Islet of Langerhans (tissue), 1 donor: ENCODE measurements around the gene TUBD1.
A peak's percentile ranks its signal among the peaks of the same experiment; 100 is the strongest.
"Not testable (repeated sequence)": the region's sequence is repeated elsewhere in the genome, so short reads cannot be mapped to it uniquely, and the experiment has no call there.

Source experiments
- FAIRE-seq: peaks from one replicate; lab custom pipeline; 2011; peaks lifted over from hg19 to GRCh38; lab: Jason Lieb, UNC

Gene TUBD1

DNA sequence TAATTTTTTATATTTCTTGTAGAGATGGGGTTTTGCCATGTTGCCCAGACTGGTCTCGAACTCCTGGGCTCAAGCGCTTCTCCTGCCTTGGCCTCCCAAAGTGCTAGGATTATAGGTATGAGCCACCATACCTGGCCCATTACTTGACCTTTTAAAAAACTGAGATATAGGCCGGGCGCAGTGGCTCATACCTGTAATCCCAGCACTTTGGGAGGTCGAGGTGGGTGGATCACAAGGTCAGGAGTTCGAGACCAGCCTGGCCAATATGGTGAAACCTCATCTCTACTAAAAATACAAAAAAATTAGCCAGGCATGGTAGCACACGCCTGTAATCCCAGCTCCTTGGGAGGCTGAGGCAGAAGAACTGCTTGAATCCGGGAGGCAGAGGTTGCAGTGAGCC is 19.3 kb downstream of the TUBD1 start:
- FAIRE-seq = not testable (repeated sequence)

DNA sequence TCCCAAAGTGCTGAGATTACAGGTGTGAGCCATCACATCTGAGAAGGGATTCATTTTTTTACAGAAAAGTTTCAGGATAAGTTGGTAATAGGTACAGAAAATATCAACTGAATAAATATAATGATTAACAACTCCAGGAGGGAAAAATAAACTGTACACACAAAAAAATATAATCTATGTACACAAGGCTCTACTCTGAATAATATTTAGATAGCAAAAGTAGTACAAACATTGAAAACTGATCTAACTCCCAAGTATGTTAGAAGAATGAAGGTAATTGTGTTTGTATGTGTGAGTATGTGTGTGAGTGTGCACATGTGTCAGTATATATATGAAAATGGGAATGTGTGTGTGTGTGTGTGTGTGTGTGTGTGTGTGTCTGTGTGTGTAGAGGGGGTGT is 20.4 kb downstream of the TUBD1 start:
- FAIRE-seq = no peak

DNA sequence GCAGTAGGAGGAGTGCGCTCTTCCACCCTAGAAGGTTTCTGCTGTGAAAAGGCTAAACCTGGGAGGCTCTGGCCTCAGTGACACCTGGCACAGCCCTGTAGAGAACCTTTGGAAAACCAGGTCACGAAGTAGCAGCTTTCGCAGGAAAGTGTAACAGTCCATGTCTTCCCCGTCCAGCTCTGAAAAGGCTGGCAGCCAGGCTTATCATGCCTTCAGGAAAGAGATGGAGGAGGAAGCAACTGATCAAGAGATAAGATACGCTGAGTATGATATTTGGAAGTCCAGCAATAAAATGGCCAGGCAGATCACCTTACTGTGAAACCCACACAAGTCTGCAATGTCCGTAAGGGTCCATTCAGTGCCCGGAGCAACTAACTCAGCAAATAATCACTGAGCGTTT is 22.3 kb downstream of the TUBD1 start:
- FAIRE-seq = no peak

DNA sequence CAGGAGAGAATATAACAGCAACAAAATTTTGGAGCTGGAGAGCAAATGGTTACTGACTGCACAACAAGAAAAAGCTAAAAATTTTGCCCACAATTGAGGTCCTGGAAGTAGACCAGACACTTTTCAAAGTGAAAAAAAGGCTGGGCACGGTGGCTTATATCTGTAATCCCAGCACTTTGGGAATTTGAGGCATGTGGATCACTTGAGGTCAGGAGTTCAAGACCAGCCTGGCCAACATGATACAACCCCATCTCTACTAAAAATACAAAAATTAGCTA is 22.9 kb downstream of the TUBD1 start:
- no peak for FAIRE-seq

DNA sequence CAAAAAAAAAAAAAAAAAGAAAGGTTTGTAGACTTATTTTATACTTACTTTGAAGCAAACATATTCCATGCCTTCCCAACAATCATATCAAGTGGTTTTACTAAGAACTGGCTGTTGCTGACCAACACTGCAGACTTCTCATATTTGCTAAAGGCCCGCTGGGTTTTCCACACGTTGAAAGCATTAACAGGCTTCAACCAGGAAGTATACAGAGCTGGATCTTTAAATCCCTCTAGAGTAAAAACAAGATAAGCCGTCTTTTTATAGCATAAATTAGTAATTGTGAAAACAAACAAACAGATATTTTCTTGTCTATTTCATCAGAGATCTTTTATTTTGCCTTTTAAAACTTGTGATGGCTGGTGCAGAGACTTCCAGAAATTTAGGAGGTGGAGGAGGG is 29.1 kb downstream of the TUBD1 start:
- no peak for FAIRE-seq

DNA sequence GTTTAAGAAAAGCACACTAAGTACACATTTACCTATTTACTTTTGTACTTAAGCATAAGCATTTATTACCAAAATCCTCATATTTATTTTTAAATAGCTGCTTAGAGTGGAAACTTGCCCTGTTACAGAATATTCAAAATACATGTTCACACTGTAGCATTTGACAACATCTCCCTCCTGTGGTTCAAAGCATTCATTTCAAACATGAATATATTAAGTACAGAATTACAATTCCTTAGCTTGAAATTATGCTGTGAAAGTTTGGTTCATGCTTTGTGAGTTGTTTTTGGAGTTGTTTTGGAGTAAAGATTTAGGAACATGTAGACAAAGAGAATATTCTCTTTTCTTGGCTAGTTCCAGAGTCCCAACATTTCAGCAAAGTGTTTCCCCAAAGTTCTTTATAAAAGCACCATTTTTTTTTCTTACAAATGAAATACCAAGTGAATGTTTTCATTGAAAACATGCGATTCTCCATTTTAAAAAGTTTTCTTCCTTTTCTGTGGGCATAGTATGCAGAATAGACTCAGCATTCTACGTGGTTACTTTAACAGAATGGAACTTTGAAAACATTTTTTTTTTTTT is 33.2 kb downstream of the TUBD1 start:
- peak; percentile 60 for FAIRE-seq

DNA sequence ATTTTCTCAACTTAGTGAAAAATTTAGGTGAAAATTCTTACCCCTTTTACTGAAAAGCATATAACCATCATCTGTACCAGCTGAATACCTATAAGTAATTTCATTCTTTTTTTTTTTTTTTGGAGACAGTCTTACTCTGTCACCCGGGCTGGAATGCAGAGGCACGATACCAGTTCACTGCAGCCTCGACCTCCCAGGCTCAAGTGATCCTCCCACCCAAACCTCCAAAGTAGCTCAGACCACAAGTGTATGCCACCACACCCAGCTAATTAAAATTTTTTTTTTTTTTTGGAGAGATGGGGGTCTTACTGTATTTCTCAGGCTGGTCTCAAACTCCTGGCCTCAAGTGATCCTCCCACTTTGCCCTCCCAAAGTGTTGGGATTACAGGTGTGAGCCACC is 33.8 kb downstream of the TUBD1 start:
- FAIRE-seq = no peak

DNA sequence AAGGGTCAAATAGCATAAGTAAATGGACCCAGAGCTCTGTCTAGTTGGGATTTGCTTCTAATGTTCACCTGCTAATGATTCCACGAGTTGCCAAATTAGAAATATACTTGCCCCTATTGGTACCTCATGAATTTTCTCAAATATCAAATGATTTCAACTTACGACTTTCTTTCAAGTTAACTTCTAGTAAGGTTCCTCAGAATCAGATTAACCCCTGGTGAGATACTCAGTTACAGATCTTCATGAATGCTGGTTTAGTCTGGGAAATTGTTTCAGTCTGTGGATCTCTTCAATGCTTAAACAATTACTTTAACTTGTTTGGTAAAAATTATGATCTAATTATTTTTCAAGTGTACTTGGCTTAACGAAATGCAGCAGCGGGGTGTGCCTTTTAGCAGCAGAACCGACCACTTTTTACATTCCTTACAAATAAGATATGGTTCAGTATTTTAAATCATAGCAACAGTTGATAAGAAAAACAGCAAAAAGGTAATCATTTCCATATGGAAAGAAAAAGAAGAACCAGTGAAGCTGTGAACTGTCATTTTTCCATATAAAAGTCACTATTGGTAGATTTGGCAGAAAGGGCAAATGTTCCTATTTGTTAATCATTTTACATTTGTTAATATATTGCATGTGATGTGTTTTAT is 34.5 kb downstream of the TUBD1 start:
- no peak for FAIRE-seq

DNA sequence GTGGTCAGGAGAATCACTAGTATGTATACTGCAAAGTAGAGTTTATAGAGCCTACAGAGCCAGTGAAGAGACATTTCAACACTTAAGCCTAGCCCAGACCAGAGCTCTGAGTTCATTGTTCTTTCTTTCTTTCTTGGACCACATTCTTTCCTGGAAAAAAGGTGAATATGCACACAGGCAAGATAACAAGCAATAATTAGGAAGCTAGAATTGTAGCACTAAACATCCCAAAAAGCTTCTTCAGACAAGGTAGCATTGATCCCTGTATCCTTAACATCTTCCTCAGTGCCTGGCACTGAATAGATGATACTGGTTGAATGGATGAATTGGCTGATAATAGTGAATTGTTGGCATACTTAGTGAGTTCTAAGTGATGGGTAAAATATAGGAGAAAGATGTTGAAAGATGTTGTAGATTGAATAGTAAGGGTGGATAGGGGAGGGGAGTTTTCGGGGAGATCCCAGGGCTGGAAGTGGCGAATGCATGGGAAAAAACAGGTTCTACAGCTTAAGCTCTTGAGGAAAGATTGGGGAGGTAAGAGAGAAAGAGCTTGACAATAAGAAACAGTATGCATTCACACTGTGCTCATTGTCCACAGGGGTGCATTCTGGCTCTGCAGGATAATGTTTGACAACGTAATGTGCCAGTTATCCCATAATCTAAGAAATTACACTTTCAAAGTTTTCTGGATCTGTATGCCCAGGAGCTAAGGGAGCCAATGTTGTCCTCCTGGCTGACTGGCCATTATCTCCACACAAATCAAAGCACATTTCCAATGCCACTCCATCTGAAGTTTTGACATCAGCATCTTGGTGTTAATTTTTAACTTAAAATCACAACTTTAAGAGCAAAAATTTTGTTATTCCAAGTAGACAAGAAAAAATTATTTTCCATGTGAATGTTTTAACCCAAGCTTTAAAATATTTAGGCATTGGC is 35.6 kb downstream of the TUBD1 start:
- FAIRE-seq = no peak

DNA sequence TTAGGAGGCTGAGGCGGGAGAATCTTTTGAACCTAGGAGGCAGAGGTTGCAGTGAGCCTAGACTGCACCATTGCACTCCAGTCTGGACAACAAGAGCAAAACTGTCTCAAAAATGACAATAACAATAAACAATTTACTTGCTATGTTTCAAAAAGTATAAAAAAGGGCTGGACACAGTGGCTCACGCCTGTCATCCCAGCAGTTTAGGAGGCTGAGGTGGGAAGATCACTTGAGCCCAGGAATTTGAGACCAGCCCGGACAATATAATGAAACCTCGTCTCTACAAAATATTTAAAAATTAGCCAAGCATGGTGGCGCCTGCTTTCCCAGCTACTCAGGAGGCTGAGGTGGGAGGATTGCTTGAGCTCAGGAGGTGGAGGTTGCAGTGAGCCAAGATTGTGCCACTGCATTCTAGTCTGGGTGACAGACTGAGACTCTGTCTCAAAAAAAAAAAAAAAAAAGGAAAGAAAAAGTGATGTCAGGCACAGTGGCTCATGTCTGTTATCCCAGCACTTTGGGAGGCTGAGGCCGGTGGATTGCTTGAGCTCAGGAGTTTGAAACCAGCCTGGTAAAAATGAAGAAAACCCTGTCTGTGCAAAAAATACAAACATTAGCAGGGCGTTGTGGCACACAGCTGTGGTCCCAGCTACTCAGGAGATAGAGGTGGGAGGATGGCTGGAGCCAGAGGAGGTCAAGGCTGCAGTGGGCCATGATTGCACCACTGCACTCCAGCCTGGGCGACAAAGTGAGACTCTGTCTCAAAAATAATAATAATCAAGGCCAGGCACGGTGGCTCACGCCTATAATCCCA is 38.6 kb downstream of the TUBD1 start:
- FAIRE-seq = not testable (repeated sequence)

DNA sequence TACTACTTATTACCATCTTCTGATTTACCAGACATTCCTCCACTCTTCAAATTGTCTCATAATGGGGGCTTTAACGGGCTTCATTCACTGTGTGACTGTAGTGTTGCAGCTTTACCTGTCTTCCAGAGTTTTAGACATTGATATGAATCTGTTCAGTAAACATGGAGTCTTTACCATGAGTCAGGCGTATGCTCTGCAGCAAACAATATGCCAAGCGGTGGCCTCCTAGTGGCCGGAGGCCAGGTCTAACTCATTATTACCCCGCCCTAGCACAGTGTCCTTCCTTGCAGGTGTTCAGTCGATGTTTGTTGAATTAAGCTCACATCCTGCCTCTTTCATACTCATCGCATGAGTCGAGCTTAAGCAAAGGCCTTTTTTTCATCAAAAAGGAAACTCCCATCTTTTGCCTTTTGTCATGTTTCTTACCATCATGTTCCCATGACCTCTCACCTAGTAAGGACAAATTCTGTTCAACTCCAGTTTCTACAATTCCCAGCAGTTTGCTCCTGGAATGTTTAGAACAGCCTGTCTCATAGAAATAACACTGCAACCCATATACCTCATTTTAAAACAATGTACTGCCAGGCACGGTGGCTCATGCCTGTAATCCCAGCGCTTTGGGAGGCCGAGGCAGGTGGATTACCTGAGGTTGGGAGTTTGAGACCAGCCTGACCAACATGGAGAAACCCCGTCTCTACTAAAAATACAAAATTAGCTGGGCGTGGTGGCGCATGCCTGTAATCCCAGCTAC is 39.4 kb downstream of the TUBD1 start:
- FAIRE-seq = no peak

DNA sequence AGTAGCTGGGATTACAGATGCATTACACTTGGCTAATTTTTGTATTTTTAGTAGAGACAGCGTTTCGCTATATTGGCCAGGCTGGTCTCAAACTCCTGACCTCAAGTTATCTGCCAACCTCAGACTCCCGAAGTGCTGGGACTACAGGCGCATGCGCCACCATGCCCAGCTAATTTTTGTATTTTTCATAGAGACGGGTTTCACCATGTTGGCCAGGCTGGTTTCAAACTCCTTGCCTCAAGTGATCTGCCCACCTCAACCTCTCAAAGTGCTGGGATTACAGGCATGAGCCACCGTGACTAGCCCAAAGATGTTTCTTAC is 39.9 kb downstream of the TUBD1 start:
- not testable (repeated sequence) for FAIRE-seq

DNA sequence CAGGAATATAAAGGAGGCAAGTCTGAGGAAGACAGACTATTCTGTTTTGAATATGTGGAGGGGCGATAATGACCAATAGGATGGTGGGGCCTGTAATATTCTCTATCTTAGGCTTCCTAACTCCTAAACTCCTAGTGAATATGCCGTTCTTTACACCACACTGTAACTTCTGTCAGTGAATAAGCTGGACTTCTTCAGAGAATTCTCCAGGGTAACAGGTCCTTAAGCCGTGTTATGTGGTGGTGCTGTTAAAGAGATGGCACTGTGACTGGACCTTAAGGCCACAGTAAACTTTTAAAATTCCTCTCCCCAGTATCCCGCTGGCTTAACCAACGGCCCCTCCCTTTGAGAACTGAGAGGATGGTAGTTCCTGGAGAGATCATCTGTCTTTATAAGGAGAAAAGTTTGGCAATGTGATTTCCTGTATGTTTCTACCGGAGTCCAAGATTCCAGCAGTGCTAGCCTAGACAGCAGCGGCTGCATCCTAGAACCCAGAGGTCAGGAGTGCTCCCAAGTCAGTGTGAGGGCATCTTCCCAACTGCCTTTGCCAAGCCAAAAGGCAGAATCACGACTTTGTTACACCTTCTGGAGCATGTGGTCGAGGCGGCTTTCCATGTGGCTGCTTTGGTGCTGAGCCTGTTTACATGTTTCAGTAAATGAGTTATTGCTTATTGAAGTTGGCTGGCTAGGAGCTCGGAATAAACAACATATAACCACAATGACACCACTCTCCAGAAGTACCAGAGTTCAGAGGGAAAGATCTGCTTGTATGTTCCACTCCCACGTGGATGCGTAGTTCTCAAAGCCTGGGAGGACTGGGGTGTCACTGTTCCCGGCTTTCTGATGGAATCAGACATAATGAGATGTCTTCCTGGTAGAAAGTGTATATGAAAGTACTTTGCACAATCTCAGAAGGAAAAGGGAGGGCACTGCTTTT is 41.0 kb downstream of the TUBD1 start:
- no peak for FAIRE-seq

DNA sequence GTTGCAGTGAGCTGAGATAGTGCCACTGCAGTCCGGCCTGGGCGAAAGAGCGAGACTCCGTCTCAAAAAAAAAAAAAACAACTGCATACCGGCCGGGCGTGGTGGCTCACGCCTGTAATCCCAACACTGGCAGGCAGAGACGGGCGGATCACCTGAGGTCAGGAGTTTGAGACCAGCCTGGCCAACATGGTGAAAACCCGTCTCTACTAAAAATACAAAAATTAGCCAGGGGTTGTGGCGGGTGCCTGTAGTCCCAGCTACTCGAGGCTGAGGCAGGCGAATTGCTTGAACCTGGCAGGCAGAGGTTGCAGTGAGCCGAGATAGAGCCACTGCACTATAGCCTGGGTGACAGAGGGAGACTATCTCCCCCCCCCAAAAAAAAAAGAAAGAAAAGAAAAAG is 42.4 kb downstream of the TUBD1 start:
- not testable (repeated sequence) for FAIRE-seq

DNA sequence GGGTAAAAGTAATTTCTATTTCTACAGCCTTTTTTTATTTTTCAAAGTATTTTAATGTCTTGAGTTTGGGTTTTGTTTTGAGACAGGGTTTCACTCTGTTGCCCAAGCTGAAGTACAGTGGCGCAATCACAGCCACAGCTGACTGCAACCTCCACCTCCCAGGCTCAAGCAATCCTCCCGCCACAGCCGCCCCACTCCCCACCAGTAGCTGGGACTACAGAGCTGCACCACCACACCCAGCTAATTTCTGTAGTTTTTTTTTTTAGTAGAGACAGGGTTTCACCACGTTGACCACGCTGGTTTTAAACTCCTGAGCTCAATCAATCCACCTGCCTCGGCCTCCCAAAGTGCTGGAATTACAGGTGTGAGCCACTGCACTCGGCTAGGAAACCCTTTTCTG is 44.0 kb downstream of the TUBD1 start:
- no peak for FAIRE-seq

DNA sequence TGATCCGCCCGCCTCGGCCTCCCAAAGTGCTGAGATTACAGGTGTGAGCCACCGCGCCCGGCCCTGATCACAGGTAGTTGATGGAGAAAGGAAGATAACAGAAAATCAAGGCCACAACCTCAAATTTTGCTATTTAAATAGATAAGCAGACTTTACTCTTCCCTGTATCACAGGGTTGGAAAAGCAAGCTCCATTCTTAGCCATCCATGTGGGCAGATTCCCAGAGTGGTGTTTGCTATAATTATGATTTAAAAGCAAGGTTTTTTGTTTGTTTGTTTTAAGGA is 44.4 kb downstream of the TUBD1 start:
- FAIRE-seq = no peak

DNA sequence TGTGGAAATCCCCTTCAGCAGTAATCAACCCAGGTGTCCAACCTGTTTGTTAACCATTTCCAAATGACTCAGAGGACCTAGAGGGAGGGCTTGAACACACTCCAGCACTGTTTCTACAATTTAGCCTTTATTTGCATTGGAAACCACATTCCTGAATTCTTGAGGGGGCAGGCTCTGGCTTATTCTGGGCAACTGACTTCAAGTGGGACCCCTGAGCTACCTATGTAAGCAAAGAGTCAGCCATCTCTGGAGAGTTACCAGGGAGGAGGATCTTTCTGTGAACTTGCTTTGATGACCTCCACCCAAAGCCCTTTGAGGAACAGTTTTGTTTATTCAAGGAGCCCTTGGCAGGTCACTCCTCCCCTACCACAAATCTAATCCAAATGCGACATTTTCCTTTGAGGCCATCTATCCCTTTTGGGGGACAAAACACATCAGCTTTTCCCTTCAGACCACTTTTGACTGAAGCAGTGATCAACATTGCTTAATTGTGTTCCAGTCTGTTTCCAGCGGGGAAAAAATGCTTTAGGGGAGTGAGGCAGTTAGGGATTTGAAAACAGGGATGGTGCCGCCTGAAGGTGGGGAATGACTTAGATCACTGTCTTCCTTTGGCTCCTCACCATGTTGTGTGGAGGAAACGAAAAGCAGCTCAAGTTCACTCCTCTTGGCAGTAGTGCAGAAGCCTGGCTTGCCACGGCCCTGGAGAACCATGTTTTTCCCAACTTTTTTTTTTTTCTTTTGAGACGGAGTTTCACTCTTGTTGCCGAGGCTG is 46.2 kb downstream of the TUBD1 start:
- FAIRE-seq = no peak

DNA sequence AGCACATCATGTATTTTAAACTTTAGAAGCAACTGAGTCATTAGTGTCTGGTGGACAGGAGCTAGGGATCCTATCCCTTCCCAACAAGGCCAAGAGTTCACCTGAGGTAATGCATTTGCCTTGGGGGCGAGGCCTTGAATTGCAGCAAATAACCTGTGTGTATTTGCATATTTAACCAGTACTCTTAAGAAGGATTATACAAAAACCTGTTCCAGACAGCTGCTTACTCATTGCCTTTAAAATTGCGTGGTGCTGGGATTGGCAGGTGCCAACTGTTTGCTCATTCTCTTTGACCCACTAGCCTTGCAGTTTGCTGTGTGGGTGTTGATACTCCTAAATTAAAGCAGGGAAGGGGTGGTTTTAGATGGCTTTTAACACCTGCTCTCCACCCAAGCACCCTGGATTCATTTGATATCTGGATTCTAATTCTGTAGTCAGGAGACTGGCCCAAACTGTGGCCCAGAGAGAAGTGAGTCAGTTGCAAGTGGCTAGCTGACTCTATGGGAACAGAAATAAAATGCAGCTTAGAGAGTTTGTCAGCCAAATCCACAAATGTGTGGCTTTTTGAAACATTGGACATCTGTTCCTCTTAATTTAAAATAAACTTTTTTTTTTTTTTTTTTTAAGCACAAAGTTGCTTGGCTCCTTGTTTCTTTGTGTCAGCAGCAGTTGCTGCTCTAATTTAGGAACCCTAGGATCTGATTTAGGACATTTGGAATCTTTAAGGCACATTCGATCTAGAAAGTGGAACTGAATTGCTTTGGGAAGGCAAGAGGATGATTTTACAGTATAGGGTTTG is 46.9 kb downstream of the TUBD1 start:
- FAIRE-seq = no peak

DNA sequence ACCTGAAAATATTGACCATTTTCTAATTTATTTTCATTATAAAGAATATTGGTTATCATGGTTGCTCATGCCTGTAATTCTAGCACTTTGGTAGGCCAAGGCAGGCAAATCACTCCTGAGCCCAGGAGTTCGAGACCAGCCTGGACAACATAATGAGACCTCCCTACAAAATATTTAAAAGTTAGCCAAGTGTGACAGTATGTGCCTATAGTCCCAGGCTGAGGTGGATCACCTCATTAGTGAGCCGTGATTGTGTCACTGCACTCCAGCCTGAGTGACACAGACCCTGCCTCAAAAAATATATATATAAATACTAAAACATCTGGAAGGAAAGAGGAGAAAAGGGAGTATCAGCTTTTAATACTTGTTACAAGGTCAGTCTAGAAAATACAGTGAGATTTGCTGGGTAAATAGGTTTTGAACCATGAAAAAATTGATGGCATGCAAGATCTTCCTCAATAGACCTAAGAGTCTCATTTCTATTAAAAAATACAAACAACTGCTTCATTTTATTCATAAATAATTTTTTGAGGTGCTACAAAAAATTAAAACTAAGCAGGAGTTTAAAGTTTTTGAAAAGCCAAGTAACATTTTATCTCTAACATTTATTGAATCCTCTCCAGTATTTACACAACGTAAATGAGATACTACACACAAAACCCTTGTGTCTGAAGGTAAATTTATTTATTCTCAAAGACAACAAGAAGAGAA is 47.7 kb downstream of the TUBD1 start:
- FAIRE-seq = no peak
